K562 (cell line): ENCODE measurements around the gene MSX1. TPM values are rescaled to one million over a fixed set of nuclear protein-coding genes. Genes with fewer than 3 reads are reported as not detected.

Experiments
- ATAC-seq: fragments of 200-7000 bp; cut with Tn5 transposase; 3 replicates; pipeline ENCODE4 v1.9.1; 2020; ENCODE audit warnings: moderate library complexity
- BruUV-seq: library from RNA; stranded (reverse); fragments of 400-500 nt; replicated peaks from 2 replicates; lab custom pipeline; 2021; lab: Mats Ljungman, UMichigan
- CTCF ChIA-PET: fragments of 300-600 bp; formaldehyde crosslinking; extraction: SDS; loops from one replicate; lab custom pipeline; 2021; ENCODE audit warnings: low intra/inter-chr PET ratio; lab: Yijun Ruan, JAX
- POLR2A ChIA-PET: fragments of 300-600, 350-650 bp; sonication (Branson Sonifier 250); formaldehyde crosslinking; extraction: SDS; loops from one replicate; lab custom pipeline; 2021; ENCODE audit warnings: antibody characterized with exemption, inconsistent platforms; lab: Yijun Ruan, JAX
- DNase-seq, 4 experiments: peaks; one replicate each; pipeline versions ENCODE4 v3.0.0 to v3.0.0-alpha.2; 2011 to 2018; ENCODE audit warnings: low spot score in 3 of 4, mixed read lengths in 3 of 4; ENCODE audit errors: extremely low read depth in 1 of 4
- FAIRE-seq: peaks from 2 replicates; lab custom pipeline; 2011; peaks lifted over from hg19 to GRCh38; lab: Jason Lieb, UNC
- H2AFZ ChIP-seq: 2 replicates; pipeline ENCODE4 v1.6.0; 2011; ENCODE audit warnings: low read depth, low read length, control low read depth, inconsistent platforms
- H3K27ac ChIP-seq: fragments of 200-600 bp; 3 replicates; pipeline ENCODE4 v1.8.0; 2011; ENCODE audit warnings: low read depth, mild to moderate bottlenecking, control low read depth, inconsistent platforms, low read length, moderate library complexity, mixed read lengths; ENCODE audit errors: extremely low read depth
- H3K27me3 ChIP-seq, 2 experiments: fragments of 300-600 bp in 1 of 2; 2 replicates in 1 of 2; 3 replicates in 1 of 2; pipeline versions ENCODE4 v1.6.0 to v1.8.0; 2011; ENCODE audit warnings: inconsistent platforms in 2 of 2, low read length in 2 of 2, mild to moderate bottlenecking in 1 of 2, mixed read lengths in 1 of 2, moderate library complexity in 1 of 2; ENCODE audit not compliant: control insufficient read depth in 2 of 2, insufficient read depth in 2 of 2
- H3K36me3 ChIP-seq: fragments of 300-600 bp; 3 replicates; pipeline ENCODE4 v1.8.0; 2011; ENCODE audit warnings: mild to moderate bottlenecking, low read length, inconsistent platforms; ENCODE audit not compliant: control insufficient read depth, insufficient read depth
- H3K4me1 ChIP-seq, 2 experiments: fragments of 200-600 bp in 1 of 2; replicated peaks in 1 of 2; 2 replicates in 1 of 2; 3 replicates in 1 of 2; pipeline versions ENCODE4 v1.5.1 to v1.8.0; 2011; ENCODE audit warnings: inconsistent platforms in 2 of 2, low read length in 2 of 2, mild to moderate bottlenecking in 1 of 2, mixed read lengths in 1 of 2, moderate library complexity in 1 of 2; ENCODE audit not compliant: control insufficient read depth in 2 of 2, insufficient read depth in 2 of 2
- H3K4me2 ChIP-seq: 2 replicates; pipeline ENCODE4 v1.6.1; 2011; ENCODE audit warnings: low read length, control low read depth, inconsistent platforms, mixed read lengths; ENCODE audit not compliant: insufficient read depth
- H3K4me3 ChIP-seq: fragments of 200-600 bp; sonication (generic), shearing (Covaris generic); 2 replicates; pipeline ENCODE4 v1.5.1; 2016; ENCODE audit warnings: control low read depth, inconsistent platforms
- H3K79me2 ChIP-seq: fragments of 200-600 bp; 3 replicates; pipeline ENCODE4 v1.8.0; 2011; ENCODE audit warnings: low read length, inconsistent platforms; ENCODE audit not compliant: control insufficient read depth, insufficient read depth
- H3K9ac ChIP-seq, 2 experiments: 2 replicates each; pipeline versions ENCODE4 v1.6.0 to v1.6.1; 2011; ENCODE audit warnings: low read depth in 2 of 2, low read length in 2 of 2, control low read depth in 1 of 2, inconsistent platforms in 1 of 2, mild to moderate bottlenecking in 1 of 2, mixed read lengths in 1 of 2; ENCODE audit not compliant: insufficient read depth in 1 of 2
- H3K9me1 ChIP-seq: one replicate; pipeline ENCODE4 v1.6.0; 2011; ENCODE audit warnings: inconsistent platforms, mild to moderate bottlenecking, low read length, moderate library complexity; ENCODE audit not compliant: control insufficient read depth, insufficient read depth
- H3K9me3 ChIP-seq: replicated peaks from 2 replicates; pipeline ENCODE4 v1.5.1; 2011; ENCODE audit warnings: low read depth, low read length, inconsistent platforms; ENCODE audit not compliant: control insufficient read depth, insufficient read depth
- H4K20me1 ChIP-seq: replicated peaks from 2 replicates; pipeline ENCODE4 v1.6.1; 2011; ENCODE audit warnings: low read length, inconsistent platforms, mixed read lengths; ENCODE audit not compliant: control insufficient read depth, insufficient read depth
- HLTF ChIP-seq: fragments of 450-650 bp; IDR thresholded peaks from 2 replicates; pipeline ENCODE4 v1.6.1; 2016
- MCM2 ChIP-seq: fragments of 450-650 bp; IDR thresholded peaks from 2 replicates; pipeline ENCODE4 v1.6.1; 2017; ENCODE audit warnings: low read depth, mild to moderate bottlenecking
- MEF2D ChIP-seq: conservative IDR thresholded peaks from 2 replicates; pipeline ENCODE4 v1.6.1; 2016; ENCODE audit warnings: low read depth, missing genetic modification characterization, missing compliant biosample characterization
- ZNF583 ChIP-seq: fragments of 250-450 bp; sonication (Bioruptor Pico); IDR thresholded peaks from 2 replicates; pipeline ENCODE4 v1.4.0; 2020
- WGBS: fragments of 100-300 bp; shearing (Covaris generic); methylation state at CpG from one replicate; pipeline ENCODE4 v1.1.6; 2016; ENCODE audit warnings: low coverage, mixed read lengths; ENCODE audit not compliant: insufficient coverage; ENCODE audit errors: missing lambda C conversion rate; 5-methylcytosine and 5-hydroxymethylcytosine counted together
- in situ Hi-C: fragments of 300-500 bp; cut with MboI; formaldehyde crosslinking; loops from 4 replicates; pipeline ENCODE4 v1.15.0; 2018; ENCODE audit warnings: inconsistent platforms, mixed read lengths
- intact Hi-C: fragments of 100-400 bp; cut with micrococcal nuclease; formaldehyde crosslinking; loops from 2 replicates; pipeline ENCODE4 v1.14.2; 2022
- polyA plus RNA-seq, 8 experiments: library from polyadenylated mRNA; depleted of rRNA in 4 of 8; stranded (reverse) in 5 of 8; unstranded in 3 of 8; fragments of >200 nt; fragmentation: Nextera tagmentation in 2 of 8; fragmentation: Illumina TruSeq in 1 of 8; extraction: Ambion mirVana in 2 of 8; extraction: Trizol in 1 of 8; gene quantifications; 2 replicates each; pipeline versions ENCODE4 v1.2.1 to v1.2.3, GENCODE V29; 2011 to 2014; ENCODE audit warnings: inconsistent platforms in 1 of 8, missing spikeins in 1 of 8
- total RNA-seq, 7 experiments: library from RNA; depleted of rRNA in 6 of 7; stranded (reverse); fragments of >200 nt in 6 of 7; fragmentation: Illumina TruSeq in 2 of 7; extraction: Trizol in 2 of 7; gene quantifications; 2 replicates each; pipeline versions ENCODE4 v1.2.1 to v1.2.3, GENCODE V29; 2011 to 2021; ENCODE audit warnings: low replicate concordance in 1 of 7
- TF ChIP-seq, protein P1 (sequence below): sonication (generic); formaldehyde crosslinking; IDR thresholded peaks from 2 replicates; pipeline ENCODE4 v1.8.0; 2022; ENCODE audit warnings: mild to moderate bottlenecking, missing genetic modification reagents
- TF ChIP-seq, protein P2 (sequence below): fragments of 200-600 bp; sonication (generic); IDR thresholded peaks from one replicate; pipeline ENCODE4 v1.6.1; 2012; ENCODE audit warnings: mild to moderate bottlenecking, low read depth, low read length, inconsistent platforms

The MSX1 gene
- total and polyA plus RNA-seq, 9 of the 15 experiments (the other 6 are each of a cell fraction or from before 2014, with no cell fraction given): 1.3 to 6.3 (median 2.3) TPM

DNA sequence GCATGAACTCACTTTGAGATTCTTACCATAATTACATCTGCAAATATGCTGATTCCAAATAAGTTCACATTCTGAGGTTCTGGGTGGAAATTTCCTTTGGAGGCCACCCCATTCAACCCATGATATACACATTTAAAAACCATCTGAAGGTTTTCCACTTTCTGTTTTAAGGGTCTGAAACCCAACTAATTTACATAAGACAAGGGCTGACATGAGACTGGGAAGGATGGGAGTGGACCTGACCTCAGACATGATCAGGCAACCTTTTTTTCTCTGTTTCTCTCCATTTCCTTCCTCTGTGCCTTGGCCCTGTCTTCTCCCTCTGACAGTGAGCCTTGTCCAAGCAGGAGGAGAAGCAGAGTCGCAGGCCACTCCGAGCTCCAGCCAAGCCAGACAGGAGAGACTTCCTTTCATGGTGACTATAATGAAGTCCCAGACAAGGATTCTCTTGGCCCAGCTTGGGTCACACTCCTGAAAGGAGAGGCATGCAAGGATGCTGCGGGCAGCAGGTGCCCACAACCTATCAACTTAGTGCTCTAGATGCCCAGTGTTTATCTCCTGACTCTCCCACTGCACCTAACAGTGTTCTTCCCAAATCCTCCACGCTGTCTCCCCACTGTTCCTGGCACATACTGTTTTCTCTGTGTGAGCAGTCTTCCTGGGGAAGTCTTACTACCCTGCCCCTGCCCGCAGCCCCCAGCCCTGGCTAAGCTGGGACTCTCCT, 39.9 kb downstream of the MSX1 start:
- Histone ChIP-seq H3K27ac (no peak overlapping the region), H4K20me1 (no peaks in the 10 kb centered on the region), H2AFZ (no peak overlapping the region), H3K4me1 (no peaks in the 10 kb centered on the region), H3K4me3 (no peak overlapping the region), H3K4me2 (no peak overlapping the region), H3K27me3 (peaks cover 5 to 13% of the 10 kb centered on the region in 2 experiments; a peak in 3 of 5 replicates), H3K79me2 (no peaks in the 10 kb centered on the region), H3K36me3 (no peaks in the 10 kb centered on the region), H3K9me3 (no peaks in the 10 kb centered on the region), H3K9ac (no peak overlapping the region), H3K9me1 (no peaks in the 10 kb centered on the region)
- in situ Hi-C loops (no loop called here), intact Hi-C loops (no loop called here)
- CTCF ChIA-PET: no interaction called here
- POLR2A ChIA-PET: interaction anchor here (1.2 kb wide), 1 partner anchor 17 kb away, joined by 5 read pairs; no protein-coding TSS in a partner anchor
- FAIRE-seq: no peak
- DNase-seq: no peak
- ATAC-seq: no peak
- WGBS: 0% methylated on average over 4 of the region's 5 CpGs
- BruUV-seq: no TSS peak
- TF ChIP-seq, protein P1, sequence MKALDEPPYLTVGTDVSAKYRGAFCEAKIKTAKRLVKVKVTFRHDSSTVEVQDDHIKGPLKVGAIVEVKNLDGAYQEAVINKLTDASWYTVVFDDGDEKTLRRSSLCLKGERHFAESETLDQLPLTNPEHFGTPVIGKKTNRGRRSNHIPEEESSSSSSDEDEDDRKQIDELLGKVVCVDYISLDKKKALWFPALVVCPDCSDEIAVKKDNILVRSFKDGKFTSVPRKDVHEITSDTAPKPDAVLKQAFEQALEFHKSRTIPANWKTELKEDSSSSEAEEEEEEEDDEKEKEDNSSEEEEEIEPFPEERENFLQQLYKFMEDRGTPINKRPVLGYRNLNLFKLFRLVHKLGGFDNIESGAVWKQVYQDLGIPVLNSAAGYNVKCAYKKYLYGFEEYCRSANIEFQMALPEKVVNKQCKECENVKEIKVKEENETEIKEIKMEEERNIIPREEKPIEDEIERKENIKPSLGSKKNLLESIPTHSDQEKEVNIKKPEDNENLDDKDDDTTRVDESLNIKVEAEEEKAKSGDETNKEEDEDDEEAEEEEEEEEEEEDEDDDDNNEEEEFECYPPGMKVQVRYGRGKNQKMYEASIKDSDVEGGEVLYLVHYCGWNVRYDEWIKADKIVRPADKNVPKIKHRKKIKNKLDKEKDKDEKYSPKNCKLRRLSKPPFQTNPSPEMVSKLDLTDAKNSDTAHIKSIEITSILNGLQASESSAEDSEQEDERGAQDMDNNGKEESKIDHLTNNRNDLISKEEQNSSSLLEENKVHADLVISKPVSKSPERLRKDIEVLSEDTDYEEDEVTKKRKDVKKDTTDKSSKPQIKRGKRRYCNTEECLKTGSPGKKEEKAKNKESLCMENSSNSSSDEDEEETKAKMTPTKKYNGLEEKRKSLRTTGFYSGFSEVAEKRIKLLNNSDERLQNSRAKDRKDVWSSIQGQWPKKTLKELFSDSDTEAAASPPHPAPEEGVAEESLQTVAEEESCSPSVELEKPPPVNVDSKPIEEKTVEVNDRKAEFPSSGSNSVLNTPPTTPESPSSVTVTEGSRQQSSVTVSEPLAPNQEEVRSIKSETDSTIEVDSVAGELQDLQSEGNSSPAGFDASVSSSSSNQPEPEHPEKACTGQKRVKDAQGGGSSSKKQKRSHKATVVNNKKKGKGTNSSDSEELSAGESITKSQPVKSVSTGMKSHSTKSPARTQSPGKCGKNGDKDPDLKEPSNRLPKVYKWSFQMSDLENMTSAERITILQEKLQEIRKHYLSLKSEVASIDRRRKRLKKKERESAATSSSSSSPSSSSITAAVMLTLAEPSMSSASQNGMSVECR (CRISPR knock-in tag): no peak
- TF ChIP-seq HLTF (no peak), ZNF583 (CRISPR knock-in tag) (no peak), MCM2 (no peak), MEF2D (tag) (no peak)
- TF ChIP-seq, protein P2, sequence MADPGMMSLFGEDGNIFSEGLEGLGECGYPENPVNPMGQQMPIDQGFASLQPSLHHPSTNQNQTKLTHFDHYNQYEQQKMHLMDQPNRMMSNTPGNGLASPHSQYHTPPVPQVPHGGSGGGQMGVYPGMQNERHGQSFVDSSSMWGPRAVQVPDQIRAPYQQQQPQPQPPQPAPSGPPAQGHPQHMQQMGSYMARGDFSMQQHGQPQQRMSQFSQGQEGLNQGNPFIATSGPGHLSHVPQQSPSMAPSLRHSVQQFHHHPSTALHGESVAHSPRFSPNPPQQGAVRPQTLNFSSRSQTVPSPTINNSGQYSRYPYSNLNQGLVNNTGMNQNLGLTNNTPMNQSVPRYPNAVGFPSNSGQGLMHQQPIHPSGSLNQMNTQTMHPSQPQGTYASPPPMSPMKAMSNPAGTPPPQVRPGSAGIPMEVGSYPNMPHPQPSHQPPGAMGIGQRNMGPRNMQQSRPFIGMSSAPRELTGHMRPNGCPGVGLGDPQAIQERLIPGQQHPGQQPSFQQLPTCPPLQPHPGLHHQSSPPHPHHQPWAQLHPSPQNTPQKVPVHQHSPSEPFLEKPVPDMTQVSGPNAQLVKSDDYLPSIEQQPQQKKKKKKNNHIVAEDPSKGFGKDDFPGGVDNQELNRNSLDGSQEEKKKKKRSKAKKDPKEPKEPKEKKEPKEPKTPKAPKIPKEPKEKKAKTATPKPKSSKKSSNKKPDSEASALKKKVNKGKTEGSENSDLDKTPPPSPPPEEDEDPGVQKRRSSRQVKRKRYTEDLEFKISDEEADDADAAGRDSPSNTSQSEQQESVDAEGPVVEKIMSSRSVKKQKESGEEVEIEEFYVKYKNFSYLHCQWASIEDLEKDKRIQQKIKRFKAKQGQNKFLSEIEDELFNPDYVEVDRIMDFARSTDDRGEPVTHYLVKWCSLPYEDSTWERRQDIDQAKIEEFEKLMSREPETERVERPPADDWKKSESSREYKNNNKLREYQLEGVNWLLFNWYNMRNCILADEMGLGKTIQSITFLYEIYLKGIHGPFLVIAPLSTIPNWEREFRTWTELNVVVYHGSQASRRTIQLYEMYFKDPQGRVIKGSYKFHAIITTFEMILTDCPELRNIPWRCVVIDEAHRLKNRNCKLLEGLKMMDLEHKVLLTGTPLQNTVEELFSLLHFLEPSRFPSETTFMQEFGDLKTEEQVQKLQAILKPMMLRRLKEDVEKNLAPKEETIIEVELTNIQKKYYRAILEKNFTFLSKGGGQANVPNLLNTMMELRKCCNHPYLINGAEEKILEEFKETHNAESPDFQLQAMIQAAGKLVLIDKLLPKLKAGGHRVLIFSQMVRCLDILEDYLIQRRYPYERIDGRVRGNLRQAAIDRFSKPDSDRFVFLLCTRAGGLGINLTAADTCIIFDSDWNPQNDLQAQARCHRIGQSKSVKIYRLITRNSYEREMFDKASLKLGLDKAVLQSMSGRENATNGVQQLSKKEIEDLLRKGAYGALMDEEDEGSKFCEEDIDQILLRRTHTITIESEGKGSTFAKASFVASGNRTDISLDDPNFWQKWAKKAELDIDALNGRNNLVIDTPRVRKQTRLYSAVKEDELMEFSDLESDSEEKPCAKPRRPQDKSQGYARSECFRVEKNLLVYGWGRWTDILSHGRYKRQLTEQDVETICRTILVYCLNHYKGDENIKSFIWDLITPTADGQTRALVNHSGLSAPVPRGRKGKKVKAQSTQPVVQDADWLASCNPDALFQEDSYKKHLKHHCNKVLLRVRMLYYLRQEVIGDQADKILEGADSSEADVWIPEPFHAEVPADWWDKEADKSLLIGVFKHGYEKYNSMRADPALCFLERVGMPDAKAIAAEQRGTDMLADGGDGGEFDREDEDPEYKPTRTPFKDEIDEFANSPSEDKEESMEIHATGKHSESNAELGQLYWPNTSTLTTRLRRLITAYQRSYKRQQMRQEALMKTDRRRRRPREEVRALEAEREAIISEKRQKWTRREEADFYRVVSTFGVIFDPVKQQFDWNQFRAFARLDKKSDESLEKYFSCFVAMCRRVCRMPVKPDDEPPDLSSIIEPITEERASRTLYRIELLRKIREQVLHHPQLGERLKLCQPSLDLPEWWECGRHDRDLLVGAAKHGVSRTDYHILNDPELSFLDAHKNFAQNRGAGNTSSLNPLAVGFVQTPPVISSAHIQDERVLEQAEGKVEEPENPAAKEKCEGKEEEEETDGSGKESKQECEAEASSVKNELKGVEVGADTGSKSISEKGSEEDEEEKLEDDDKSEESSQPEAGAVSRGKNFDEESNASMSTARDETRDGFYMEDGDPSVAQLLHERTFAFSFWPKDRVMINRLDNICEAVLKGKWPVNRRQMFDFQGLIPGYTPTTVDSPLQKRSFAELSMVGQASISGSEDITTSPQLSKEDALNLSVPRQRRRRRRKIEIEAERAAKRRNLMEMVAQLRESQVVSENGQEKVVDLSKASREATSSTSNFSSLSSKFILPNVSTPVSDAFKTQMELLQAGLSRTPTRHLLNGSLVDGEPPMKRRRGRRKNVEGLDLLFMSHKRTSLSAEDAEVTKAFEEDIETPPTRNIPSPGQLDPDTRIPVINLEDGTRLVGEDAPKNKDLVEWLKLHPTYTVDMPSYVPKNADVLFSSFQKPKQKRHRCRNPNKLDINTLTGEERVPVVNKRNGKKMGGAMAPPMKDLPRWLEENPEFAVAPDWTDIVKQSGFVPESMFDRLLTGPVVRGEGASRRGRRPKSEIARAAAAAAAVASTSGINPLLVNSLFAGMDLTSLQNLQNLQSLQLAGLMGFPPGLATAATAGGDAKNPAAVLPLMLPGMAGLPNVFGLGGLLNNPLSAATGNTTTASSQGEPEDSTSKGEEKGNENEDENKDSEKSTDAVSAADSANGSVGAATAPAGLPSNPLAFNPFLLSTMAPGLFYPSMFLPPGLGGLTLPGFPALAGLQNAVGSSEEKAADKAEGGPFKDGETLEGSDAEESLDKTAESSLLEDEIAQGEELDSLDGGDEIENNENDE: no peak
